ENCODE data around the gene LCA5. TPM values are rescaled to one million over a fixed set of nuclear protein-coding genes. Genes with fewer than 3 reads are reported as not detected.
A peak's percentile ranks its signal among the peaks of the same experiment; 100 is the strongest.

The LCA5 gene
- total RNA-seq, 1 donor from 2014 or later, result 5.4 TPM

- ATAC-seq (peak; percentile 93), DNase-seq (peak; percentile 71)
- no peaks in the 10 kb centered on the region for H3K9me3 ChIP-seq
- peak; percentile 61 for TF ChIP-seq CTCF (IDR thresholded peaks at IDR 0.05)
- intact Hi-C loops (cut with DNase I), result no loop called here
- H3K4me3 ChIP-seq, result peak overlapping the region; percentile 0
- H3K36me3 ChIP-seq, result no peaks in the 10 kb centered on the region
- peaks cover 10% of the 10 kb centered on the region for H3K4me1 ChIP-seq
- no peaks in the 10 kb centered on the region for H3K27me3 ChIP-seq
- H3K27ac ChIP-seq, result peak overlapping the region; percentile 43
Measured at GRCh38 chr6:79544939-79545450, 7.8 kb upstream of the LCA5 start.

- no peak for DNase-seq
- H3K27ac ChIP-seq, result peak overlapping the region; percentile 43
- H3K36me3 ChIP-seq, result no peaks in the 10 kb centered on the region
- ATAC-seq, result no peak
- peaks cover 10% of the 10 kb centered on the region for H3K4me1 ChIP-seq
- no peaks in the 10 kb centered on the region for H3K9me3 ChIP-seq
- no peaks in the 10 kb centered on the region for H3K27me3 ChIP-seq
- H3K4me3 ChIP-seq, result peak overlapping the region; percentile 0
- TF ChIP-seq CTCF (IDR thresholded peaks at IDR 0.05), result no peak
- intact Hi-C loops (cut with DNase I), result no loop called here
Measured at GRCh38 chr6:79544299-79544927, 7.2 kb upstream of the LCA5 start.

- ATAC-seq, result no peak
- Histone ChIP-seq H3K27me3 (no peaks in the 10 kb centered on the region), H3K4me3 (no peak overlapping the region), H3K27ac (no peak overlapping the region), H3K9me3 (no peaks in the 10 kb centered on the region), H3K4me1 (peaks cover 12% of the 10 kb centered on the region), H3K36me3 (no peaks in the 10 kb centered on the region)
- no peak for DNase-seq
- intact Hi-C loops (cut with DNase I), result no loop called here
- TF ChIP-seq CTCF (IDR thresholded peaks at IDR 0.05), result no peak
Measured at GRCh38 chr6:79543886-79544285, 6.7 kb upstream of the LCA5 start.

GRCh38 chr6:79543411-79543810 lies 6.2 kb upstream of the LCA5 start:
- ATAC-seq, result no peak
- no peaks in the 10 kb centered on the region for H3K36me3 ChIP-seq
- H3K4me1 ChIP-seq, result peaks cover 17% of the 10 kb centered on the region
- no peak overlapping the region for H3K27ac ChIP-seq
- no peaks in the 10 kb centered on the region for H3K9me3 ChIP-seq
- no peak for TF ChIP-seq CTCF (IDR thresholded peaks at IDR 0.05)
- H3K27me3 ChIP-seq, result no peaks in the 10 kb centered on the region
- intact Hi-C loops (cut with DNase I), result no loop called here
- DNase-seq, result no peak
- H3K4me3 ChIP-seq, result no peak overlapping the region

GRCh38 chr6:79538106-79538971 lies 1.1 kb upstream of the LCA5 start:
- H3K36me3 ChIP-seq, result no peaks in the 10 kb centered on the region
- ATAC-seq (no peak), DNase-seq (no peak)
- H3K9me3 ChIP-seq, result no peaks in the 10 kb centered on the region
- peak overlapping the region; percentile 92 for H3K27ac ChIP-seq
- H3K27me3 ChIP-seq, result no peaks in the 10 kb centered on the region
- H3K4me3 ChIP-seq, result peak overlapping the region; percentile 66
- TF ChIP-seq CTCF (IDR thresholded peaks at IDR 0.05), result no peak
- intact Hi-C loops (cut with DNase I), result no loop called here
- peaks cover 12% of the 10 kb centered on the region for H3K4me1 ChIP-seq
